ENCODE results near the gene SLC17A2.

- TF ChIP-seq CTCF (IDR thresholded peaks at IDR 0.05) (no peak), EZH2 (IDR thresholded peaks at IDR 0.05; ENCODE audit: borderline replicate concordance, insufficient read depth, low read depth, low read length, poor library complexity, severe bottlenecking) (no peak)
These were observed 28.4 kb downstream of the SLC17A2 start for GRCh38 chr6:25902071-25902470.
